IMR-90 (cell line): Measurements from ENCODE around the gene ST6GALNAC2. TPM values are rescaled to one million over a fixed set of nuclear protein-coding genes. Genes with fewer than 3 reads are reported as not detected.
A peak's percentile ranks its signal among the peaks of the same experiment; 100 is the strongest.

ENCODE experiments used
- ATAC-seq: fragments of 200-7000 bp; cut with Tn5 transposase; 2 replicates; pipeline ENCODE4 v1.9.1; 2020; ENCODE audit warnings: low read depth, mild to moderate bottlenecking, moderate library complexity
- BruUV-seq: library from RNA; stranded (reverse); fragments of 400-500 nt; replicated peaks from 2 replicates; lab custom pipeline; 2021; lab: Mats Ljungman, UMichigan
- CTCF ChIA-PET: fragments of 300-600 bp; formaldehyde crosslinking; extraction: SDS; loops from one replicate; lab custom pipeline; 2021; ENCODE audit warnings: antibody characterized with exemption; lab: Yijun Ruan, JAX
- POLR2A ChIA-PET: fragments of 300-600 bp; sonication (Branson Sonifier 250); formaldehyde crosslinking; loops from one replicate; lab custom pipeline; 2022; ENCODE audit warnings: antibody characterized with exemption; ENCODE audit not compliant: unreplicated experiment; lab: Charles Lee
- DNase-seq: peaks from one replicate; pipeline ENCODE4 v3.0.0; 2013
- H2AFZ ChIP-seq: replicated peaks from 2 replicates; pipeline ENCODE3; 2013; ENCODE audit warnings: low read length, mild to moderate bottlenecking; ENCODE audit not compliant: poor library complexity
- H2AK5ac ChIP-seq: 2 replicates; pipeline ENCODE4 v1.6.1; 2013; ENCODE audit warnings: low read depth, low read length, inconsistent platforms
- H2AK9ac ChIP-seq: replicated peaks from 2 replicates; pipeline ENCODE3; 2013; ENCODE audit warnings: mild to moderate bottlenecking, low read depth, low read length, moderate library complexity; ENCODE audit not compliant: poor library complexity
- H2BK120ac ChIP-seq: 2 replicates; pipeline ENCODE4 v1.6.1; 2013; ENCODE audit warnings: low read depth, low read length, inconsistent platforms
- H2BK15ac ChIP-seq: 3 replicates; pipeline ENCODE4 v1.6.1; 2013; ENCODE audit warnings: low read depth, low read length, inconsistent platforms
- H2BK20ac ChIP-seq: 2 replicates; pipeline ENCODE4 v1.6.1; 2013; ENCODE audit warnings: low read depth, mild to moderate bottlenecking, inconsistent platforms, low read length, moderate library complexity
- H2BK5ac ChIP-seq: 2 replicates; pipeline ENCODE4 v1.6.1; 2013; ENCODE audit warnings: mild to moderate bottlenecking, low read depth, low read length, inconsistent platforms; ENCODE audit not compliant: poor library complexity, severe bottlenecking
- H3K14ac ChIP-seq: replicated peaks from 2 replicates; pipeline ENCODE4 v1.6.1; 2013; ENCODE audit warnings: low read depth, low read length, inconsistent platforms
- H3K18ac ChIP-seq: 2 replicates; pipeline ENCODE4 v1.6.1; 2013; ENCODE audit warnings: low read depth, low read length, control low read depth
- H3K23ac ChIP-seq: 2 replicates; pipeline ENCODE4 v1.6.1; 2013; ENCODE audit warnings: low read depth, low read length, inconsistent platforms
- H3K27ac ChIP-seq: 2 replicates; pipeline ENCODE4 v1.5.1; 2013; ENCODE audit warnings: mild to moderate bottlenecking, control low read depth, low read length; ENCODE audit not compliant: insufficient read depth
- H3K27me3 ChIP-seq: 2 replicates; pipeline ENCODE4 v1.6.1; 2013; ENCODE audit warnings: low read length; ENCODE audit not compliant: control insufficient read depth, insufficient read depth
- H3K36me3 ChIP-seq: 2 replicates; pipeline ENCODE4 v1.6.1; 2013; ENCODE audit warnings: low read length, mixed read lengths; ENCODE audit not compliant: control insufficient read depth, insufficient read depth
- H3K4ac ChIP-seq: 2 replicates; pipeline ENCODE4 v1.6.1; 2013; ENCODE audit warnings: low read depth, low read length, inconsistent platforms
- H3K4me1 ChIP-seq: 2 replicates; pipeline ENCODE4 v1.6.1; 2013; ENCODE audit warnings: low read length, mixed read lengths; ENCODE audit not compliant: control insufficient read depth, insufficient read depth
- H3K4me2 ChIP-seq: 2 replicates; pipeline ENCODE4 v1.6.1; 2013; ENCODE audit warnings: low read depth, mild to moderate bottlenecking, control low read depth, low read length, moderate library complexity
- H3K4me3 ChIP-seq: 2 replicates; pipeline ENCODE4 v1.5.1; 2013; ENCODE audit warnings: low read depth, mild to moderate bottlenecking, control low read depth, low read length, moderate library complexity; ENCODE audit not compliant: insufficient read depth
- H3K56ac ChIP-seq: 2 replicates; pipeline ENCODE4 v1.6.1; 2013; ENCODE audit warnings: low read length, inconsistent platforms; ENCODE audit not compliant: insufficient read depth; ENCODE audit errors: extremely low read depth
- H3K79me1 ChIP-seq, 2 experiments: 2 replicates each; pipeline ENCODE4 v1.6.1; 2013; ENCODE audit warnings: low read length in 2 of 2, inconsistent platforms in 1 of 2, low read depth in 1 of 2
- H3K9ac ChIP-seq: 2 replicates; pipeline ENCODE4 v1.6.1; 2013; ENCODE audit warnings: low read depth, low read length, control low read depth
- H3K9me1 ChIP-seq: 2 replicates; pipeline ENCODE4 v1.6.1; 2013; ENCODE audit warnings: low read length, inconsistent platforms; ENCODE audit not compliant: insufficient read depth
- H3K9me3 ChIP-seq: 2 replicates; pipeline ENCODE4 v1.6.1; 2013; ENCODE audit warnings: low read length; ENCODE audit not compliant: control insufficient read depth, insufficient read depth
- H4K20me1 ChIP-seq: 2 replicates; pipeline ENCODE4 v1.6.1; 2013; ENCODE audit warnings: low read length, inconsistent platforms; ENCODE audit not compliant: insufficient read depth
- H4K5ac ChIP-seq: 2 replicates; pipeline ENCODE4 v1.6.1; 2013; ENCODE audit warnings: mild to moderate bottlenecking, low read depth, low read length, control low read depth
- H4K8ac ChIP-seq, 2 experiments: 2 replicates each; pipeline ENCODE4 v1.6.1; 2013; ENCODE audit warnings: low read depth in 2 of 2, low read length in 2 of 2, control low read depth in 1 of 2, inconsistent platforms in 1 of 2
- H4K91ac ChIP-seq: 2 replicates; pipeline ENCODE4 v1.6.1; 2013; ENCODE audit warnings: low read depth, low read length, inconsistent platforms; ENCODE audit not compliant: insufficient read depth
- MAZ ChIP-seq: IDR thresholded peaks from 2 replicates; pipeline ENCODE4 v1.6.1; 2012; ENCODE audit warnings: low read depth, mild to moderate bottlenecking, low read length, improper control_type of control experiment, moderate library complexity, borderline replicate concordance
- WGBS, 2 experiments: methylation state at CpG; one replicate each; pipeline versions ENCODE4 v1.1.5 to v1.1.7; 2013; ENCODE audit warnings: missing lambda C conversion rate in 2 of 2; ENCODE audit not compliant: insufficient read length in 1 of 2; ENCODE audit errors: extremely low coverage in 2 of 2; 5-methylcytosine and 5-hydroxymethylcytosine counted together
- dilution Hi-C: fragments of 300-500 bp; cut with HindIII; formaldehyde crosslinking; loops from one replicate; pipeline ENCODE4 v1.14.3; 2018; ENCODE audit warnings: low sequenced_read_pairs; ENCODE audit not compliant: unreplicated experiment
- in situ Hi-C: fragments of 300-500 bp; cut with MboI; formaldehyde crosslinking; loops from 3 replicates; pipeline ENCODE4 v1.14.3; 2019; ENCODE audit warnings: low sequenced_read_pairs, inconsistent platforms, mixed read lengths
- intact Hi-C: fragments of 100-400 bp; cut with micrococcal nuclease; formaldehyde crosslinking; loops from 2 replicates; pipeline ENCODE4 v1.10.0; 2022
- polyA plus RNA-seq, 3 experiments: library from polyadenylated mRNA; depleted of rRNA; stranded (reverse); fragments of >200 nt; gene quantifications; 2 replicates each; pipeline ENCODE4 v1.2.3, GENCODE V29; 2012; ENCODE audit warnings: low replicate concordance in 1 of 3
- total RNA-seq: library from RNA; depleted of rRNA; stranded (reverse); fragments of >200 nt; gene quantifications from 2 replicates; pipeline ENCODE4 v1.2.3, GENCODE V29; 2012
- TF ChIP-seq, protein P1 (sequence below): conservative IDR thresholded peaks from 2 replicates; pipeline ENCODE4 v1.5.1; 2012; ENCODE audit warnings: mild to moderate bottlenecking, low read depth, low read length, improper control_type of control experiment

Gene ST6GALNAC2
- total and polyA plus RNA-seq, 2 of the 4 experiments (the other 2 are of a cell fraction) = 0.10 TPM; not detected in 1

DNA sequence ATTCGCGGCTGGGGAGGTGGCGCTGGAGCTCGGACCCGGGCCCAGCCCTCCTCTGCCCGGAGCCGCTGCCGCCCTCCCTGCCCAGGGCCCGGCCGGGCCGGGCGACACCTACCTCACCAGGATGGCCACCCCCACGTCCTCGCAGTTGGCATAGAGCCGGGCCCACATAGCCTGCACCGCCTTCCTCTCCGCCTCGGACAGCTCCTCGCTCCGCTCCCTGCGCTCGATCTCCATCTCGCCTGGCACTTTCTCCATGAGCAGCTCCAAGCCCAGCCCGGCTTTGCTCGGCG is 48.4 kb downstream of the ST6GALNAC2 start (continued):
- TF ChIP-seq, protein P1, sequence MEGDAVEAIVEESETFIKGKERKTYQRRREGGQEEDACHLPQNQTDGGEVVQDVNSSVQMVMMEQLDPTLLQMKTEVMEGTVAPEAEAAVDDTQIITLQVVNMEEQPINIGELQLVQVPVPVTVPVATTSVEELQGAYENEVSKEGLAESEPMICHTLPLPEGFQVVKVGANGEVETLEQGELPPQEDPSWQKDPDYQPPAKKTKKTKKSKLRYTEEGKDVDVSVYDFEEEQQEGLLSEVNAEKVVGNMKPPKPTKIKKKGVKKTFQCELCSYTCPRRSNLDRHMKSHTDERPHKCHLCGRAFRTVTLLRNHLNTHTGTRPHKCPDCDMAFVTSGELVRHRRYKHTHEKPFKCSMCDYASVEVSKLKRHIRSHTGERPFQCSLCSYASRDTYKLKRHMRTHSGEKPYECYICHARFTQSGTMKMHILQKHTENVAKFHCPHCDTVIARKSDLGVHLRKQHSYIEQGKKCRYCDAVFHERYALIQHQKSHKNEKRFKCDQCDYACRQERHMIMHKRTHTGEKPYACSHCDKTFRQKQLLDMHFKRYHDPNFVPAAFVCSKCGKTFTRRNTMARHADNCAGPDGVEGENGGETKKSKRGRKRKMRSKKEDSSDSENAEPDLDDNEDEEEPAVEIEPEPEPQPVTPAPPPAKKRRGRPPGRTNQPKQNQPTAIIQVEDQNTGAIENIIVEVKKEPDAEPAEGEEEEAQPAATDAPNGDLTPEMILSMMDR = no peak

DNA sequence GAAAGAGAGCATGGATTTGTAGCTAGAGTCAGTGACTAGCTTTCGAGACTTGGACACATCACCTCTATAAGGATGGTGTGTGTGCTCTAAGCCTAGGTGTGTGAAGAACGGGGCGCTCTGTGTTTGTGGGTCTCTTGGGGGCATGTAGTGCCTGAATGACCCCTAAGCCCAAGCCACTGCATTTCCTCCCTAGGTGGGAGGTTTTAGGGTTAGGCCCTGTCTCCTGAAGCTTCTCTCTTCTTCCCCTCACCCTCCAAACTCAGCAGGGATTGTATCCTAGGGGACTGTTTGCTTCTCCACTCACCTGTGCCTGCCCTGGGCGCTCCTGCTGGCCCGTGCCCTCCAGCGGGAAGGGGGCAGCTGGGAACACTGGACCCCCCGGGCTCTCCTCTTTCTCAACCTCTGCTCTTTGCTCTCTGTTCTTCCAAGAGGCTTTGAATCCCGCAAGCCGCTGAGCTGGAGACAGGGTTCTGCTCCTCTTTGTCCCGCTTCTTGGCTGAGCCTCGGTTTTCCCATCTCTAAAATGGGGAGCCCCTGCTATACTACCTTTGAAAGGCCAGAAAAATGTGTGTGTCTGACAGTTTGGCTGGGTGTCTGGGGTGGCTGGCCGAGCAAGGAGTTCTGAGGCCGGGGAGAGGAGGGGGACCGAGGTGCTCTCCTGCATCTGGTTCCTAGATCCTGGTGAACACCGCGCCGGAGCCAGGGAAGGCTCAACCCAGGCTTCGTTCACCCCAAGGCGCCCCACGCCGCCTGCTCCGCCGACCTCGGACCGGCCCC is 49.0 kb downstream of the ST6GALNAC2 start:
- H2BK15ac ChIP-seq = peak overlapping the region; percentile 41; the same call in 1 of the 3 replicates
- H3K56ac ChIP-seq = no peak overlapping the region
- no peak overlapping the region for H2BK20ac ChIP-seq
- H3K9me1 ChIP-seq = peaks cover 11% of the 10 kb centered on the region
- no peak overlapping the region for H2BK120ac ChIP-seq
- ChIA-PET CTCF (interaction anchor here (1.1 kb wide), 1 partner anchor 9 kb away, joined by 3 read pairs; no protein-coding TSS in a partner anchor), POLR2A (interaction anchor here (0.6 kb wide), 1 partner anchor 152 kb away, joined by 3 read pairs; no protein-coding TSS in a partner anchor)
- H3K4ac ChIP-seq = peak overlapping the region; percentile 25; the same call in 1 of the 2 replicates
- H3K36me3 ChIP-seq = no peaks in the 10 kb centered on the region; the same call in 1 of the 2 replicates
- no peak for DNase-seq
- no peaks in the 10 kb centered on the region for H3K9me3 ChIP-seq
- peak overlapping the region; percentile 46 for H3K4me3 ChIP-seq
- peak overlapping the region; percentile 48 for H2AK9ac ChIP-seq
- peaks cover 2% of the 10 kb centered on the region; the same call in 1 of the 2 replicates for H3K27me3 ChIP-seq
- H3K27ac ChIP-seq = no peak overlapping the region
- H2AFZ ChIP-seq = peak overlapping the region; percentile 82
- in situ Hi-C loops = no loop called here
- TF ChIP-seq MAZ = no peak
- 0 out of 2 replicates have a peak overlapping the region, but pooled peaks have one; percentile 12 for H3K9ac ChIP-seq
- 53% methylated on average over 7 of the region's 25 CpGs; no CpG with 5 or more reads in 1 of the 2 experiments for WGBS, 2 experiments
- intact Hi-C loops = loop anchor here (10.0 kb wide), 1 partner anchor 528 kb away; no protein-coding TSS in a partner anchor
- H4K5ac ChIP-seq = 0 out of 2 replicates have a peak overlapping the region, but pooled peaks have one; percentile 15
- no TSS peak for BruUV-seq
- H2AK5ac ChIP-seq = peak overlapping the region; percentile 55
- no peaks in the 10 kb centered on the region for H4K20me1 ChIP-seq
- no peak overlapping the region for H3K18ac ChIP-seq
- H2BK5ac ChIP-seq = no peak overlapping the region
- H3K4me2 ChIP-seq = peak overlapping the region; percentile 45
- peak overlapping the region; percentile 84 for H3K23ac ChIP-seq
- ATAC-seq = no peak
- dilution Hi-C loops = no loop called here
- peaks cover 0 to 6% of the 10 kb centered on the region in 2 experiments; a peak in 1 of 4 replicates for H3K79me1 ChIP-seq
- peak overlapping the region; percentile 40; the same call in 1 of the 2 replicates for H3K14ac ChIP-seq
- no peak overlapping the region for H4K91ac ChIP-seq
- H4K8ac ChIP-seq = peak overlapping the region in 1 of 2 experiments; percentile 29; a peak in 1 of 4 replicates
- peaks cover 10% of the 10 kb centered on the region for H3K4me1 ChIP-seq
